Melanocyte of skin (primary cell): ENCODE measurements around the gene SIDT1. TPM values are rescaled to one million over a fixed set of nuclear protein-coding genes. Genes with fewer than 3 reads are reported as not detected.

ENCODE experiments used
- small RNA-seq, 2 donors: library from RNA; depleted of rRNA; stranded (forward); fragments of <200 nt; gene quantifications; one replicate each; pipeline ENCODE3, GENCODE V24; 2012
- total RNA-seq, 2 donors: library from RNA; depleted of rRNA; stranded (reverse); fragments of >200 nt; gene quantifications; 2 replicates each; pipeline ENCODE4 v1.2.3, GENCODE V29; 2012

Gene SIDT1
- under 1 TPM; under 0.01 TPM for total RNA-seq

GRCh38 chr3:113531826-113532697 is at the start of gene SIDT1:
TSS of gene SIDT1 (plus strand) at chr3:113532555. CDS start at chr3:113533022, 467 bp downstream.

Small RNA genes lying within 50 kb of the gene (small RNA-seq; reads per million reads assigned to genes)
- gene MIR4446 (0 reads per million in 2 donors), gene RN7SL767P (0 to 0.04 reads per million in 2 donors)

Other genes with a start within 250 kb of the SIDT1 start
- gene CFAP44, start 91.1 kb upstream of the SIDT1 start, total RNA-seq, result 1 to 10 TPM; 3.0 to 6.2 TPM
- 10 to 100 TPM; 13.4 to 15.0 TPM for gene SPICE1, start 17.4 kb upstream of the SIDT1 start, total RNA-seq
- 10 to 100 TPM; 12.7 to 17.9 TPM for gene USF3, start 164.1 kb downstream of the SIDT1 start, total RNA-seq
- 100 to 1,000 TPM in 1 of 2 donors, 10 to 100 TPM in 1; 88.4 to 135 TPM for gene NAA50, start 213.7 kb downstream of the SIDT1 start, total RNA-seq
- 100 to 1,000 TPM; 149 to 177 TPM for gene ATP6V1A, start 214.5 kb downstream of the SIDT1 start, total RNA-seq